SK-N-SH treated with all-trans-retinoic acid at 6 μM for 48 hours (cell line): Measurements from ENCODE around the gene KDSR.

Source experiments
- ATAC-seq: fragments of 200-7000 bp; cut with Tn5 transposase; 3 replicates; pipeline ENCODE4 v1.9.1; 2020; ENCODE audit warnings: mild to moderate bottlenecking, moderate library complexity
- ARNTL ChIP-seq: fragments of 450-650 bp; formaldehyde crosslinking; IDR thresholded peaks from 2 replicates; pipeline ENCODE4 v1.5.0; 2020; ENCODE audit warnings: low read depth, mild to moderate bottlenecking, moderate library complexity, borderline replicate concordance
- BACH2 ChIP-seq: fragments of 250-450 bp; sonication (Bioruptor Pico); IDR thresholded peaks from 2 replicates; pipeline ENCODE4 v1.9.0; 2021; ENCODE audit warnings: mild to moderate bottlenecking, borderline replicate concordance
- CREB5 ChIP-seq: fragments of 250-450 bp; sonication (Bioruptor Pico); IDR thresholded peaks from 2 replicates; pipeline ENCODE4 v1.5.1; 2020; ENCODE audit warnings: low read depth, mild to moderate bottlenecking, moderate library complexity
- CSDC2 ChIP-seq: fragments of 250-450 bp; sonication (Bioruptor Pico); IDR thresholded peaks from 2 replicates; pipeline ENCODE4 v1.5.0; 2020; ENCODE audit warnings: mild to moderate bottlenecking, moderate library complexity
- ESRRG ChIP-seq: fragments of 250-450 bp; sonication (Bioruptor Pico); IDR thresholded peaks from 2 replicates; pipeline ENCODE4 v1.6.1; 2021; ENCODE audit warnings: mild to moderate bottlenecking
- GLIS3 ChIP-seq: fragments of 250-450 bp; sonication (Bioruptor Pico); IDR thresholded peaks from 2 replicates; pipeline ENCODE4 v1.5.0; 2020; ENCODE audit warnings: mild to moderate bottlenecking, moderate library complexity
- ISL1 ChIP-seq: fragments of 250-450 bp; sonication (Bioruptor Pico); IDR thresholded peaks from 2 replicates; pipeline ENCODE4 v2.1.2; 2022; ENCODE audit warnings: mild to moderate bottlenecking, moderate library complexity
- OSR1 ChIP-seq: fragments of 250-450 bp; sonication (Bioruptor Pico); IDR thresholded peaks from 2 replicates; pipeline ENCODE4 v1.8.0; 2022; ENCODE audit warnings: moderate library complexity, mild to moderate bottlenecking, inconsistent platforms
- PATZ1 ChIP-seq: fragments of 250-450 bp; sonication (Bioruptor Pico); IDR thresholded peaks from 2 replicates; pipeline ENCODE4 v1.8.0; 2020; ENCODE audit warnings: mild to moderate bottlenecking, moderate library complexity, borderline replicate concordance
- POU6F1 ChIP-seq: fragments of 250-450 bp; sonication (Bioruptor Pico); IDR thresholded peaks from 2 replicates; pipeline ENCODE4 v1.8.0; 2021; ENCODE audit warnings: low read depth, mild to moderate bottlenecking, moderate library complexity, borderline replicate concordance
- PPARA ChIP-seq: fragments of 250-450 bp; sonication (Bioruptor Pico); IDR thresholded peaks from 2 replicates; pipeline ENCODE4 v1.5.0; 2020; ENCODE audit warnings: mild to moderate bottlenecking, borderline replicate concordance
- RARB ChIP-seq: fragments of 250-450 bp; sonication (Bioruptor Pico); IDR thresholded peaks from 2 replicates; pipeline ENCODE4 v1.8.0; 2021; ENCODE audit warnings: mild to moderate bottlenecking, moderate library complexity
- SNAI2 ChIP-seq: fragments of 250-450 bp; sonication (Bioruptor Pico); IDR thresholded peaks from 2 replicates; pipeline ENCODE4 v1.5.0; 2020; ENCODE audit warnings: mild to moderate bottlenecking, moderate library complexity
- TCF4 ChIP-seq: fragments of 250-450 bp; sonication (Bioruptor Pico); IDR thresholded peaks from 2 replicates; pipeline ENCODE4 v1.8.0; 2021; ENCODE audit warnings: mild to moderate bottlenecking, moderate library complexity, borderline replicate concordance
- TOX ChIP-seq: fragments of 250-450 bp; sonication (Bioruptor Pico); IDR thresholded peaks from 2 replicates; pipeline ENCODE4 v1.8.0; 2021; ENCODE audit warnings: mild to moderate bottlenecking, moderate library complexity, borderline replicate concordance
- TSHZ2 ChIP-seq: fragments of 250-450 bp; sonication (Bioruptor Pico); IDR thresholded peaks from 2 replicates; pipeline ENCODE4 v1.5.0; 2020; ENCODE audit warnings: mild to moderate bottlenecking, moderate library complexity
- ZC3H10 ChIP-seq: fragments of 250-450 bp; sonication (Bioruptor Pico); IDR thresholded peaks from 2 replicates; pipeline ENCODE4 v1.5.1; 2021; ENCODE audit warnings: mild to moderate bottlenecking, moderate library complexity
- ZFP3 ChIP-seq: fragments of 250-450 bp; sonication (Bioruptor Pico); IDR thresholded peaks from 2 replicates; pipeline ENCODE4 v1.5.0; 2020; ENCODE audit warnings: mild to moderate bottlenecking, moderate library complexity
- ZFP30 ChIP-seq: fragments of 450-650 bp; formaldehyde crosslinking; IDR thresholded peaks from 2 replicates; pipeline ENCODE4 v1.5.0; 2022; ENCODE audit warnings: mild to moderate bottlenecking, moderate library complexity
- ZNF565 ChIP-seq: fragments of 450-650 bp; formaldehyde crosslinking; conservative IDR thresholded peaks from 2 replicates; pipeline ENCODE4 v1.5.0; 2020; ENCODE audit warnings: low read depth, mild to moderate bottlenecking, moderate library complexity
- ZNF70 ChIP-seq: fragments of 450-650 bp; formaldehyde crosslinking; IDR thresholded peaks from 2 replicates; pipeline ENCODE4 v1.5.0; 2020; ENCODE audit warnings: mild to moderate bottlenecking, moderate library complexity
- ZNF8 ChIP-seq: fragments of 450-650 bp; formaldehyde crosslinking; IDR thresholded peaks from 2 replicates; pipeline ENCODE4 v1.5.0; 2020; ENCODE audit warnings: mild to moderate bottlenecking, moderate library complexity

KDSR gene

GRCh38 chr18:63329431-63330145, 37.4 kb downstream of the KDSR start:
- ATAC-seq: no peak
- TF ChIP-seq ZC3H10 (no peak), TCF4 (no peak), CREB5 (no peak), RARB (CRISPR knock-in tag) (no peak), ISL1 (no peak), TOX (CRISPR knock-in tag) (no peak), PATZ1 (no peak)

GRCh38 chr18:63326011-63326410, 41.0 kb downstream of the KDSR start:
- no peak for ATAC-seq
- no peak for TF ChIP-seq TOX (CRISPR knock-in tag)
- TF ChIP-seq RARB (CRISPR knock-in tag): no peak
- TF ChIP-seq ZNF565: no peak
- TF ChIP-seq ARNTL (CRISPR knock-in tag): no peak
- TF ChIP-seq POU6F1 (CRISPR knock-in tag): no peak
- no peak for TF ChIP-seq GLIS3 (CRISPR knock-in tag)
- TF ChIP-seq PPARA (CRISPR knock-in tag): no peak
- no peak for TF ChIP-seq TSHZ2 (CRISPR knock-in tag)
- TF ChIP-seq TCF4: no peak
- TF ChIP-seq CSDC2 (CRISPR knock-in tag): no peak
- no peak for TF ChIP-seq ZFP30 (CRISPR knock-in tag)
- TF ChIP-seq ZNF8 (CRISPR knock-in tag): no peak
- no peak for TF ChIP-seq SNAI2 (CRISPR knock-in tag)
- no peak for TF ChIP-seq ZFP3 (CRISPR knock-in tag)
- no peak for TF ChIP-seq ESRRG (CRISPR knock-in tag)
- TF ChIP-seq OSR1 (CRISPR knock-in tag): no peak
- TF ChIP-seq ISL1: no peak

- ATAC-seq: no peak
- no peak for TF ChIP-seq CREB5
- no peak for TF ChIP-seq TOX (CRISPR knock-in tag)
- no peak for TF ChIP-seq ZNF565
- TF ChIP-seq OSR1 (CRISPR knock-in tag): no peak
- TF ChIP-seq PPARA (CRISPR knock-in tag): no peak
- TF ChIP-seq RARB (CRISPR knock-in tag): no peak
- TF ChIP-seq SNAI2 (CRISPR knock-in tag): no peak
- TF ChIP-seq ZNF8 (CRISPR knock-in tag): no peak
- no peak for TF ChIP-seq BACH2 (CRISPR knock-in tag)
- TF ChIP-seq ESRRG (CRISPR knock-in tag): no peak
- no peak for TF ChIP-seq POU6F1 (CRISPR knock-in tag)
- TF ChIP-seq ZNF70 (CRISPR knock-in tag): no peak
- no peak for TF ChIP-seq TSHZ2 (CRISPR knock-in tag)
- no peak for TF ChIP-seq ZFP3 (CRISPR knock-in tag)
- no peak for TF ChIP-seq ARNTL (CRISPR knock-in tag)
These were observed 41.8 kb downstream of the KDSR start for GRCh38 chr18:63325086-63325686.
